ENCODE data around the gene SEMA5A.
A peak's percentile ranks its signal among the peaks of the same experiment; 100 is the strongest.

Gene SEMA5A

DNA sequence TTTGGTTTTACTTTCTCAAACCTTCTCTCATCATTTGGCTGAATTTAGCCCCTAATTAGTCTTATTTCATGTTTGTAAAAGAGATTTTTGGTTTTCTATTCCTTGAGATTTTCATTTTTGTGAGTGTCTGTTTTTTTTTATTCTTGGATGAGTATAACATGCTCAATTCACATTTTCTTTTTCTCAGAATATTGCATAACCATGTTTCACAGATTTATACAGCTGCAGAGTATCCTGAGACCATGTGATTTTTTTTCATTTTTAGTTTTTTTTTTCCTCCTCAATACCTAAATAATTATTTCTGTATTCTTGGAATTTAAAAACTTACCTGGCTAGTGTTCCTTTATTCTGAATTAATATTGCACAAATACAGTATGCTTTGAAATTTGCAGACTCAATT, 361.9 kb downstream of the SEMA5A start:
- no peak overlapping the region for H3K27ac ChIP-seq (replicated peaks; ENCODE audit: low read length)
- no peak overlapping the region for H3K23ac ChIP-seq (ENCODE audit: low read depth, low read length, poor library complexity)
- H3K9me3 ChIP-seq (replicated peaks in 1 of 2; ENCODE audit: control insufficient read depth in 2 of 2, insufficient read depth in 1 of 2, low read depth in 1 of 2, low read length in 2 of 2): peaks cover 0 to 3% of the 10 kb centered on the region in 2 donors
- no peak overlapping the region for H3K4me2 ChIP-seq (ENCODE audit: insufficient read depth, low read length, poor library complexity, severe bottlenecking)
- no peak overlapping the region for H2BK120ac ChIP-seq (ENCODE audit: low read depth, low read length)
- no peak for DNase-seq (ENCODE audit: low spot score)
- no peak overlapping the region for H3K4ac ChIP-seq (ENCODE audit: low read length)
- H4K8ac ChIP-seq (ENCODE audit: low read depth, low read length): no peak overlapping the region
- no peak overlapping the region for H2AFZ ChIP-seq (ENCODE audit: low read length)
- H3K27me3 ChIP-seq (ENCODE audit: control insufficient read depth in 3 of 3, insufficient read depth in 3 of 3, low read depth in 1 of 3, low read length in 3 of 3): no peaks in the 10 kb centered on the region
- H2BK5ac ChIP-seq (ENCODE audit: low read length): no peak overlapping the region
- no peak overlapping the region for H3K4me3 ChIP-seq (ENCODE audit: low read length in 2 of 2)
- H4K91ac ChIP-seq (ENCODE audit: low read depth, low read length, poor library complexity): no peak overlapping the region
- no peak overlapping the region for H2BK12ac ChIP-seq (ENCODE audit: low read length)
- H3K18ac ChIP-seq (ENCODE audit: low read length): no peak overlapping the region
- H3K4me1 ChIP-seq (ENCODE audit: control insufficient read depth in 2 of 2, insufficient read depth in 1 of 2, low read depth in 1 of 2, low read length in 2 of 2): peaks cover 0 to 9% of the 10 kb centered on the region in 2 donors
- H3K14ac ChIP-seq (ENCODE audit: low read length): no peak overlapping the region
- no peak overlapping the region for H3K9ac ChIP-seq (ENCODE audit: low read depth, low read length, poor library complexity)
- H2AK5ac ChIP-seq (ENCODE audit: low read depth, low read length): no peak overlapping the region
- H3K36me3 ChIP-seq (replicated peaks in 1 of 2; ENCODE audit: control insufficient read depth in 2 of 2, insufficient read depth in 2 of 2, low read length in 2 of 2): peaks cover 0 to 6% of the 10 kb centered on the region in 2 donors
- no peaks in the 10 kb centered on the region for H3K79me1 ChIP-seq (ENCODE audit: low read depth, low read length)
- no peak overlapping the region for H2BK15ac ChIP-seq (ENCODE audit: low read length)

DNA sequence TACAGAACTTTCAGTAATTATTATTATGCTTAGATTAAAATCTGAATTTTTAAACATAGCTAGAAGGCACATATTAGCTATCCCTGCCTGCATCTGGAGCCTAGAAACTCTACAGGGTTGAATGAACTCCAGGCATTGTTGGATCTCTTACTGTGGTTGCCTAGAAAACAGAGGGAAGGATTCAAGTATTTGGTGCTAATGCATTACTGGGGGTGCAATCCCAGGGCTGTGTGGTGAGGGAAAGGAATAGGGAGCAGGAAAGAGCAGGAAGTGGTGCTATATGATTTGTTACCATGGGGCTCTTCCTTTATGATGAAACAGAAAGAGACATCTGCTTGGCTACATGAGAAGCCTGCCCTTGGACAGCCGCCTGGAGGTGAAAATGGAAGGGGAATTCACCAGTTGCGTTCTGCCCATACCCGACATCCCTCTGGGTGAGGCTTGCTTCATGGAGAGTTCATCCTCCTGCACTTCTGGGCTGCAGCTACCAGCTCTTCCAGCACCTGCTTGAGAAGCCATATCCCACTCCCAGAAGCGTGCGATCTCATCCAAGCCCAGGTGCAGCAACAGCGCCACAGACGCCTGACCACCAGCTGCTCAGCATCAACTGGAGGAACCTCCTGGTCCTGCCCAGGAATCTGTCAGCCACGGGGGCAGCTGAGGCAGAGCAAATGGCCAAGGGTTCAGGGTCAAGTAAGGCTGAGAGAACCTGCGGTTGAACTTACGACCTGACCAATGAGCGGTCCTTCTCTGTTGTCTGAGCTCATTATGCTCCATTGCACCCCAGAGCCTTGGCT, 362.8 kb downstream of the SEMA5A start:
- Histone ChIP-seq H2BK15ac (ENCODE audit: low read length) (no peak overlapping the region), H4K91ac (ENCODE audit: low read depth, low read length, poor library complexity) (no peak overlapping the region), H3K18ac (ENCODE audit: low read length) (peak overlapping the region; percentile 55), H3K23ac (ENCODE audit: low read depth, low read length, poor library complexity) (no peak overlapping the region), H3K4me2 (ENCODE audit: insufficient read depth, low read length, poor library complexity, severe bottlenecking) (no peak overlapping the region), H4K8ac (ENCODE audit: low read depth, low read length) (no peak overlapping the region), H3K9ac (ENCODE audit: low read depth, low read length, poor library complexity) (no peak overlapping the region), H2AFZ (ENCODE audit: low read length) (peak overlapping the region; percentile 33), H2BK5ac (ENCODE audit: low read length) (no peak overlapping the region), H3K4me3 (ENCODE audit: low read length in 2 of 2) (peak overlapping the region in 1 of 2 donors; percentile 13), H3K27me3 (ENCODE audit: control insufficient read depth in 3 of 3, insufficient read depth in 3 of 3, low read depth in 1 of 3, low read length in 3 of 3) (no peaks in the 10 kb centered on the region), H2BK120ac (ENCODE audit: low read depth, low read length) (no peak overlapping the region), H3K36me3 (replicated peaks in 1 of 2; ENCODE audit: control insufficient read depth in 2 of 2, insufficient read depth in 2 of 2, low read length in 2 of 2) (peaks cover 0 to 3% of the 10 kb centered on the region in 2 donors), H3K4ac (ENCODE audit: low read length) (no peak overlapping the region), H3K14ac (ENCODE audit: low read length) (no peak overlapping the region), H3K27ac (replicated peaks; ENCODE audit: low read length) (no peak overlapping the region), H2BK12ac (ENCODE audit: low read length) (no peak overlapping the region), H2AK5ac (ENCODE audit: low read depth, low read length) (peak overlapping the region; percentile 16), H3K4me1 (ENCODE audit: control insufficient read depth in 2 of 2, insufficient read depth in 1 of 2, low read depth in 1 of 2, low read length in 2 of 2) (peaks cover 0 to 9% of the 10 kb centered on the region in 2 donors), H3K79me1 (ENCODE audit: low read depth, low read length) (no peaks in the 10 kb centered on the region), H3K9me3 (replicated peaks in 1 of 2; ENCODE audit: control insufficient read depth in 2 of 2, insufficient read depth in 1 of 2, low read depth in 1 of 2, low read length in 2 of 2) (no peaks in the 10 kb centered on the region)
- no CpG with 5 or more reads among the region's 11 CpGs for WGBS, 2 donors (ENCODE audit: extremely low coverage in 2 of 2, insufficient read length in 2 of 2, insufficient replicate concordance in 1 of 2)
- DNase-seq (ENCODE audit: low spot score): no peak

DNA sequence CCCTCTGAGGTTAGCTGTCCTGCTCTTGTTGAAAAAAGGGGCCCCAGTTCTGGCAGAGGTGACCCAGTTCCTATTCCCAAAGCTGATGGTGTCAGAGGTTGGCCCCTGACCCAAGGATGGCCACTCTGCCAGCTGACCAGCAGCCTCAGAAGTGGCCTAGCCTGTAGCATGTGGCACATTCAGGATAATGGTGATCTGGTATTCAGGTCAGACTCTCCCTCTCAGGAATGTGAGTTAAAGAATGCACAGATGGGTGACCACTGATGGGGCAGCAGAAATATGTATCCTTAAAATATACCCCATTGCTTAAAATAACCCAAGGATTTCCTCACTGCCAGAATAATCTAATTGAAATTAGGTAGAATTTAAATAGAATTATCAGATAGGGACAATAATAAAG, 369.2 kb downstream of the SEMA5A start:
- Histone ChIP-seq H3K9me3 (replicated peaks in 1 of 2; ENCODE audit: control insufficient read depth in 2 of 2, insufficient read depth in 1 of 2, low read depth in 1 of 2, low read length in 2 of 2) (peaks cover 6 to 8% of the 10 kb centered on the region in 2 donors), H3K4ac (ENCODE audit: low read length) (no peak overlapping the region), H3K79me1 (ENCODE audit: low read depth, low read length) (peaks cover 2% of the 10 kb centered on the region), H3K27me3 (ENCODE audit: control insufficient read depth in 3 of 3, insufficient read depth in 3 of 3, low read depth in 1 of 3, low read length in 3 of 3) (no peaks in the 10 kb centered on the region), H3K4me1 (ENCODE audit: control insufficient read depth in 2 of 2, insufficient read depth in 1 of 2, low read depth in 1 of 2, low read length in 2 of 2) (peaks cover 4 to 11% of the 10 kb centered on the region in 2 donors), H2BK5ac (ENCODE audit: low read length) (no peak overlapping the region), H4K8ac (ENCODE audit: low read depth, low read length) (no peak overlapping the region), H2BK120ac (ENCODE audit: low read depth, low read length) (no peak overlapping the region), H3K4me3 (ENCODE audit: low read length in 2 of 2) (no peak overlapping the region), H2BK12ac (ENCODE audit: low read length) (no peak overlapping the region), H3K18ac (ENCODE audit: low read length) (no peak overlapping the region), H3K9ac (ENCODE audit: low read depth, low read length, poor library complexity) (no peak overlapping the region), H3K14ac (ENCODE audit: low read length) (no peak overlapping the region), H3K36me3 (replicated peaks in 1 of 2; ENCODE audit: control insufficient read depth in 2 of 2, insufficient read depth in 2 of 2, low read length in 2 of 2) (peaks cover 0 to 10% of the 10 kb centered on the region in 2 donors), H3K27ac (replicated peaks; ENCODE audit: low read length) (no peak overlapping the region), H3K4me2 (ENCODE audit: insufficient read depth, low read length, poor library complexity, severe bottlenecking) (no peak overlapping the region), H3K23ac (ENCODE audit: low read depth, low read length, poor library complexity) (no peak overlapping the region), H2AFZ (ENCODE audit: low read length) (no peak overlapping the region), H2AK5ac (ENCODE audit: low read depth, low read length) (no peak overlapping the region), H2BK15ac (ENCODE audit: low read length) (no peak overlapping the region), H4K91ac (ENCODE audit: low read depth, low read length, poor library complexity) (no peak overlapping the region)
- no peak for DNase-seq (ENCODE audit: low spot score)

DNA sequence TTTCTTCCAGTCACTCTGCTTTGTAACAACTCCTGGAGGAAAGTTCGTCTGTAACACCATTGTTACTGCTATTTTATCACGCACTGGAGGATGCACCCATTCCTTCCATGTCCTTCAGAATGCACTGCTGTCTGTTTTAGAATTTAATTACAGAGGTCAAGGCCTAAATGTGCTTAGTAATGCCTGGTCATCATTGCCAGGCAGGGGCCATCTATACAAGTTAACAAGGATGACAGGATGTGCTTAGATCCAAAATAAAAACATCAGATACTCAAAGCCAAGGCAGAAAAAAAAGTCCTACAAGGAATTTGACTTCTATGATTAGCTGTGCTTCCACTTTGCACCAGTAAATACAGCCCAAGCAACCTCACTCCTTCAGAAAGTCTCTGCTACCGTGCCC, 371.4 kb downstream of the SEMA5A start:
- no peak overlapping the region for H2BK5ac ChIP-seq (ENCODE audit: low read length)
- peaks cover 0 to 11% of the 10 kb centered on the region in 2 donors for H3K36me3 ChIP-seq (replicated peaks in 1 of 2; ENCODE audit: control insufficient read depth in 2 of 2, insufficient read depth in 2 of 2, low read length in 2 of 2)
- no peak overlapping the region for H4K8ac ChIP-seq (ENCODE audit: low read depth, low read length)
- H3K4me3 ChIP-seq (ENCODE audit: low read length in 2 of 2): no peak overlapping the region
- H3K4ac ChIP-seq (ENCODE audit: low read length): no peak overlapping the region
- H3K14ac ChIP-seq (ENCODE audit: low read length): no peak overlapping the region
- H3K23ac ChIP-seq (ENCODE audit: low read depth, low read length, poor library complexity): no peak overlapping the region
- WGBS, 2 donors (ENCODE audit: extremely low coverage in 2 of 2, insufficient read length in 2 of 2, insufficient replicate concordance in 1 of 2): no CpG with 5 or more reads among the region's 3 CpGs
- H3K27ac ChIP-seq (replicated peaks; ENCODE audit: low read length): no peak overlapping the region
- no peak overlapping the region for H3K18ac ChIP-seq (ENCODE audit: low read length)
- no peak overlapping the region for H2BK12ac ChIP-seq (ENCODE audit: low read length)
- H3K9ac ChIP-seq (ENCODE audit: low read depth, low read length, poor library complexity): no peak overlapping the region
- no peak overlapping the region for H2BK15ac ChIP-seq (ENCODE audit: low read length)
- H2AFZ ChIP-seq (ENCODE audit: low read length): peak overlapping the region; percentile 47
- peaks cover 2% of the 10 kb centered on the region for H3K79me1 ChIP-seq (ENCODE audit: low read depth, low read length)
- H3K4me2 ChIP-seq (ENCODE audit: insufficient read depth, low read length, poor library complexity, severe bottlenecking): no peak overlapping the region
- peaks cover 4 to 11% of the 10 kb centered on the region in 2 donors for H3K4me1 ChIP-seq (ENCODE audit: control insufficient read depth in 2 of 2, insufficient read depth in 1 of 2, low read depth in 1 of 2, low read length in 2 of 2)
- H3K9me3 ChIP-seq (replicated peaks in 1 of 2; ENCODE audit: control insufficient read depth in 2 of 2, insufficient read depth in 1 of 2, low read depth in 1 of 2, low read length in 2 of 2): peaks cover 6 to 8% of the 10 kb centered on the region in 2 donors
- no peak for DNase-seq (ENCODE audit: low spot score)
- no peak overlapping the region for H4K91ac ChIP-seq (ENCODE audit: low read depth, low read length, poor library complexity)
- H3K27me3 ChIP-seq (ENCODE audit: control insufficient read depth in 3 of 3, insufficient read depth in 3 of 3, low read depth in 1 of 3, low read length in 3 of 3): no peaks in the 10 kb centered on the region
- no peak overlapping the region for H2AK5ac ChIP-seq (ENCODE audit: low read depth, low read length)
- no peak overlapping the region for H2BK120ac ChIP-seq (ENCODE audit: low read depth, low read length)
